ENCODE measurements around the gene CCNYL1.
"Not testable (repeated sequence)": the region's sequence is repeated elsewhere in the genome, so short reads cannot be mapped to it uniquely, and the experiment has no call there.

CCNYL1 gene

DNA sequence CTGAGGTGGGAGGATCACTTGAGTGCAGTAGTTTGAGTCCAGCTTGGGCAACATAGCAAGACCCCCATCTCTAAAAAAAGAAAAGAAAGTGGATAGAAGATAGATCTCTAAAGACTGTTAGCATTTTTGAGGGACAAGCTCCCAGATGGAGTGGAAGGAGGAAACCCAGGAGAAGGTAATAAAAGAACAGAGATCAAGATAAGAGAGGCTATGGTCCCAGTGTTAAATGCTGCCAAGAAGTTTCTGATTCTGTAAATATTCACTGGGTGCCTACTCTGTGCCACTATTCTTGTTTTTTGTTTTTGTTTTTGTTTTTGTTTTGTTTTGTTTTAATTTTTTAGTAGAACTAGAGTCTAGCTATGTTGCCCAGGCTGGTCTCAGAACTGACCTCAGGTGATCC lies 32.1 kb downstream of the CCNYL1 start:
- DNase-seq, result no peak

DNA sequence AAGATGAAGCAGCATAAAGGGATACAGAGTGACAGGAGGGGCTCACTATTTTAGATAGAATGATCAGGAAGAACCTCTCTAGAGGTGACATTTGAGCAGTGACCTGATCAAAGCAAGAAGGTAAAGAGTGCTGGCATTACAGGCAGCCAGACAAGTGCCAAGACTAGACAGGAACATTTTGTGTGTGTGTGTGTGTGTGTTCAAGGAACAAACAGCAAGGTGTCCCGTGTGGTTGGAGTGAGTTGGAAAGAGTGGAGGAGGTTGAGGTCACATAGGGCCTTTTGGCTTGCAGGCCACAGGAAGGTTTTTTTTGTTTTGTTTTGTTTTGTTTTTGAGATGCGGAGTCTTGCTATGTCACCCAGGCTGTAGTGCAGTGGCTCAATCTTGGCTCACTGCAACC lies 32.6 kb downstream of the CCNYL1 start:
- DNase-seq, result no peak

DNA sequence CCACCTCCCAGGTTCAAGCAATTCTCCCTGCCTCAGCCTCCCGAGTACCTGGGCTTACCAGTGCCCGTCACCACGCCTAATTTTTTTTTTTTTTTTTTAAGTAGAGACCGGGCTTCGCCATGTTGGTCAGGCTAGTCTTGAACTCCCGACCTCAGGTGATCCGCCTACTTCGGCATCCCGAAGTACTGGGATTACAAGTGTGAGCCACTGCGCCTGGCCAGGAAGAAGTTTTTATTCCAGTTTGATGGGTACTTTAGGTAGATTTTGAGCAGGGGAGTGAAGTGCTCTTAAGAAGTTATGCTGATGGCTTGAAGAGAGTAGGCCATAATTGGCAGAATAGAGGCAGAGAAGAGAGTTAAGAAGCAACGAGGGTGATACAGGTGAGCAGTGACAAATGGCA lies 33.0 kb downstream of the CCNYL1 start:
- no peak for DNase-seq

DNA sequence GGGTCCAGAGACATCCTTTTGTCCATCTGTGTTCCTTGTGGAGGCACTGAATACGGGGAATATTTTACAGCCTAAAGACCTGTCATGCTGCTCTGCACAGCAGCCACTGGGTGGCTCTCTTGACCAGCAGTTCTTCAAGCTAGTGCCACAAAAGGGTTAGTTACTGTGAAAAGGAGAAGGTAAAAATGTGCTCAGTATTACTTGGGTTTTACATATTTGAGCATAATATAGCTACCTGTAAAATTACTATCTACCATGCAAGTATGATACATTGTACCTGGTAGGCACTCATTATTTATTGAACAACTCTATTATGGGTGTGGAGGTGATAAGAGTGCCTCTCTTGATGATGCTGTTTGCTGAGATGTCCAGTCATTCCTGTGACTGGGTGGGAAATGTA lies 34.7 kb downstream of the CCNYL1 start:
- DNase-seq, result peak; percentile 38

DNA sequence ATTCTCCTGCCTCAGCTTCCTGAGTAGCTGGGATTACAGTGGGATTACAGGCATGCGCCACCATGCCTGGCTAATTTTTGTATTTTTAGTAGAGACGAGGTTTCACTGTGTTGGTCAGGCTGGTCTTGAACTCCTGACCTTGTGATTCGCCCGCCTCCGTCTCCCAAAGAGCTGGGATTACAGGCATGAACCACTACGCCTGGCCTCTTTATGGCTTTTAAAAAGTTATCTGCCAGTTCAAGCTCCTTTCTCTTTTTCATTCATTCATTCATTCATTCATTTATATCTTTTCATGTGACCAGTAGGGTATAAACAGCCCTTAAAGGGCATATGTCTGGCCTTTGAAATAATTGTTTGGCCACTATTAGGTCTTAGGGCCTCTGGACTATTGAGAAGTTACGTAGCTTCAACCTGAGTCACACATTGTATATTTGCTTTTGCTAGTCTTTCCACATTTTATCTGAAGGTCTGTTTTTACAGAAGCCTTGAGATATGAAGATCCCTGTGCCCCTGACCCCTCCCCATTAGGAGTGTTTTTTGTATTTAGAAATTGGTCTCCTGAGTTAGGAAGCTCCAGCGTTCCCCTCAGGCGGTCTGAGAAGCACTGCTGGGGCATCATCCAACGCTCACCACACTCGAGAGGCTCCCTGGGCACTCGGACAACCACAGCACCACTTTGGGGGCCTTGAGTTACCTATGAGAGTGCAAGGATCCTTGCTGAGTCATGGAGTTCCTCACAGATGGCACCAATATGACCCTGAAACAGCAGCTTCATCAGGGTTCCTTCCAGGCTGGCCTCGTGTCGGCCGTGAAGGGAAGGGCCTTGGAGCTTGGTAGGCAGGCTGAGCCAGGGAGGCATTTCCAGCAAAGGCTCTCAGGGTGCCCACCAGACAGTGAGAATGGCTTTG lies 36.5 kb downstream of the CCNYL1 start:
- DNase-seq, result no peak

DNA sequence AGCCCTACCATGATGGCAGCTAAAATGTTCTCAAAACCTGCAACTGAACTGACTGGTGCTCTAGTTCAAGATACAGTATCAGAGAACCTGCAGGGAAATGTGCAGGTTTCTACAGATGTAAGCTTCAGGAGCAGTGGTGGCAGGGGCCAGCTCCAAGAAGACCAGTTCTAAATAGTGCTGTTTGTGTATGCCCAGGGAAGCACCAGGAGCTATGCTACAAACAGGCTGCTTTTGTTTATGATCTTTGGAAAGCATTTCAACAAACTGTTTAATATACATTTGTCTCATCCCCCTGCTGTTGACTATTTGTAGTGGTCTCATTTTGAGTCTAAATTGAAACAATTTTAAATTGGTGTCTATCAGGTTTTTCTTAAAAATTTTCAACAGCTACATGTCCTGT lies 37.6 kb downstream of the CCNYL1 start:
- no peak for DNase-seq

DNA sequence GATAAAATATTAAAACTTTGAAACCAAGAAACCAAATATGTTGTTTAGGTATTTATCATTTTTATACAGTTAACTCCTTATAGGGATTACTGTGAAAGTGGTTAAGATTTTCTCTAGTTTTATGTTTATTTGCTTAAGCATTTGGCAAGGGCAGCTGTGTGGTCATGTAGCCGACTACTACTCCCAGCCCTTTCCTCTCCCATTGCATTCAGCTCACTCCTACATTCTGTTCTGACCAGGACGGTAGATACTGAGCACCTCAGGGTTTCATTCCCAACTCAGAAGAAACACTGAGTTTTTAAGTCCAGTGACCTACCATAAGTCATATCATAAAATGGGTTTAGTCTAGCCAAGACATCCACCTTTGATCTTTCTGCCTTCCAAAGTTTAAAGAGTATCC lies 38.4 kb downstream of the CCNYL1 start:
- no peak for DNase-seq

DNA sequence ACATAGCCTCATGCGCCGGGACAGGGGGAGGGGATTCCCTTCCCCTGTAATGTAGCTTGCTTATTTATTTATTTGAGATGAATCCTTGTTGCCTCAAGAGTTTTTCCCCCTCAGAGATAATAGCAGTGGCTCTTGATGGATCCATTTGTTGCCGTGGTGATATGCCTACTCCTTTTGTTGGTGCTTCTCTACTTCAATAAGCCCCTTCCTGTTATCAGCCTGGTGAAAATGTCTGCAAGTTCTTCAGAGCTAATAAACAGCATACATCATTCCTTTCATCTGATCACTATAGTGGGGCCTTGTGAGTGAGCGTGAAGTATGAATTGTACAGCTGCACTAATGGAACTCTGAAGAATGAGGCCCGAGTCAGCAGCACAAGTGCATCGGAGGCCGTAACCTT lies 38.9 kb downstream of the CCNYL1 start:
- no peak for DNase-seq

DNA sequence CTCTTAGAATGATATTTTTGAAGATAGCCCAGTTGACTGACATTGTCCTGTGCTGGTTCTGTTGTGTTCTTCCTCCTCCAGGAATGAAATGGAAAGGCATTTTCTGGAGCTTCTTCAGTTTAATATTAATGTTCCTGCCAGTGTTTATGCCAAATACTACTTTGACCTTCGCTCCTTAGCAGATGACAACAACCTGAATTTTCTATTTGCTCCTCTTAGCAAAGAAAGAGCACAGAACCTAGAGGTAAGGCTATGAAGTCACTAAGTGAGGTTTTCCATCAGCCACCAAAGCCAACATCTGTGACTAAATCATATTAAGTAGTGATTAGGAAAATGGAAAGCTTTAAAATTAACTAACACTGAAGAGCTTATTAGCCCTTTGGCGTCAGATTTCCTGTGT lies 39.4 kb downstream of the CCNYL1 start:
- DNase-seq, result no peak

DNA sequence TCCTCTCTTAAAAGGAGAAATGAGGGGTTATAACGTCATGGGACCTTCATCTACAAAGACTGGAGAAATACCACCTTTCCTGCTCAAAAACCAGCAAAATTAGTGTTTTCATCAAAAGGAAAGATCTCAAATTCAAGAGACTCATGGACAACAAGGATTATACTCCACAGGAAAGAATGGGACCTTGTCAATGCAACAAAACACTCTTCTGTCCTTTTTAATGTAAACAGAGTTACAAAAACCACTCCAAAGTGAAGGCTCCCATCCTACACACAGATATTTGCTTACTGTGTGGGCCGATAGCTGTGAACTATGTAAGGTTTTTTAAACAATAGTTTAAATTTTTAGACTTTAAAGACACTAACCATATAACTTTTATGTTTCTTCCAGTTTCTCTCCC lies 42.2 kb downstream of the CCNYL1 start:
- not testable (repeated sequence) for DNase-seq

DNA sequence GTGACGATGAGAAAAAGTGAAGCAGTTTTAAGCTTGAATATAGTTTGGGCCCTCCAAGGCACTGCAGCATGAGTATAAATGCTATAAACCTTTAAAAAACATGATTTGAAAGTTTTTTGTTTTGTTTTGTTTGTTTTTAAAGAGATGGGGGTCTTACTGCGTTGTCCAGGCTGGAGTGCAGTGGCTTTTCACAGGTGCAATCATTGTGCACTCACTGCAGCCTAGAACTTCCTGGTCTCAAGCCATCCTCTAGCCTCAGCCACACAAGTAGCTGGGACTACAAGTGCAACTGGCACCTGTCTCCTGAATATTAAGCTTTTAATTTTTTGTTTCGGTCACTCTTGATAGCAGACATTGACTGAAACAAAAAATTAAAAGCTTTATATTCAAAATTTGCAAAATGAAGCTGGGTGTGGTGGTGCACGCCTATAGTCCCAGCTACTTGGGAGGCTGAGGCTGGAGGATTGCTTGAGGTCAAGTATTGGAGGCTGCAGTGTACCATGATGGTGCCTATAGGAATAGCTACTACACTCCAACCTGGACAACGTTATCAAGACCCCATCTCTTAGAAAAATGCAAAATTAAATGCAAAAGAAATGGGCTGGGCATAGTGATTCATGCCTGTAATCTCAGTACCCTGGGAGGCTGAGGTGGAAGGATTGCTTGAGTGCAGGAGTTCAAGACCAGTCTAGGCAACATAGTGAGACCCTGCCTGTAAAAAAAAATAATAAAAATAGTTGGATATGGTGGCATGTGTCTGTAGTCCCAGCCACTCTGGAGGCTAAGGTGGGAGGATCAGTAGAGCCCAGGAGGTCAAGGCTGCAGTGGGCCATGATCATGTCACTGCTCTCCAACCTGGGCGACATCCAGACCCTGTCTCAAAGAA lies 43.3 kb downstream of the CCNYL1 start:
- no peak for DNase-seq

DNA sequence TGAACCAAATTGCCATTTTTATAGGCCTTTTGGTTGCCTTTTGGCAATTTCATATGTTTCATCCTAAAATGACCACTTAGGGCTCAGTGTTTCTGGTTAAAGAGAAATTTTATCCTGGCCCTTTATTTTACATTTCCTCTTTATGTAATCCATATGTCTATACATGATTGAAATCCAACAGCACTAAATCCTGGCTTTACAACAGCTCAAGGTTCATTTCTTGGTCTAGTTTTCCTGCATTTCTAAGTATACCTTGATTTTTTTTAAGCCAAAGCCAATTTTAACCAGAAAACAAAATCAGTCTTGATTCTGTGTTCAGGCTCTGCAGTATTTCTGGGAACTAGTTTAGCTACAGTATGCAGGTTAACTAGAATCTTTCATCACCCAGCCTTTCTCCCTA lies 46.6 kb downstream of the CCNYL1 start:
- DNase-seq, result no peak

DNA sequence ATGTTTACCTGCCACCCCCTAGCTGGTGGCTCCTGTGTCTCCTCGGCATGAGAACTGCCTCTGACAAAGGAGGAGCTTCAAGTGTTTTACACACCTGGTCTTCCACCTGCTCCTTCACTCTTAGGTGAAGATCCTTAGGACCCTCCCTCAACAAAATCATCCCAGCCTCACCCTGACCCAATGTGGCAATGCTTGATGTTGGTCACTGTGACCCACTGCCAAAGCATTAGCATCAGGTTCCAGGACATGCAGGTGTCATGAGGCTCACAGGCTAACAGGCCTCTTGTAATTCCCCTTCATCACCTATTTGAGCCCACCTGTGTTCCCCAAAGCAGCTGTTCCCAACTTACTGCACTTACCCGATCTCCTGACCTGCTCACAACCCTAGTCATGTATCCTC lies 48.5 kb downstream of the CCNYL1 start:
- DNase-seq, result no peak

DNA sequence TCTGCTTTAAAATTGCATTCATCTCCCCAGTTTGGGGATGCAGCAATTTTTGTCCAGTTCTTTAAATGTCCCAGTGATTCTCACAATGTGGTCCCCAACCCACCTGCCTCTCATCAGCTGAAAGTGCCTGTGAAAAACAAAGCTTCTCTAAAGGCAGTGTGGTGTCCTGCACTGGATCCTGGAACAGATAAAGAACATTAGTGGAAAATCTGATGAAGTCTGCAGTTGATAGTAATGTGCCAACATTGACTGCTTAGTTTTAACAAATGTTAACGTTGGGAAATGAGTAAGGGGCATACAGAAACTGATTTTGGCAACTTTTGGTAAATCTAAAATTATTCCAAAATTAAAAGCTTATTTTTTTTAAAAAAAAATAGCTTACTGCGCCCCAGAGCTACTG lies 49.0 kb downstream of the CCNYL1 start:
- DNase-seq, result no peak

DNA sequence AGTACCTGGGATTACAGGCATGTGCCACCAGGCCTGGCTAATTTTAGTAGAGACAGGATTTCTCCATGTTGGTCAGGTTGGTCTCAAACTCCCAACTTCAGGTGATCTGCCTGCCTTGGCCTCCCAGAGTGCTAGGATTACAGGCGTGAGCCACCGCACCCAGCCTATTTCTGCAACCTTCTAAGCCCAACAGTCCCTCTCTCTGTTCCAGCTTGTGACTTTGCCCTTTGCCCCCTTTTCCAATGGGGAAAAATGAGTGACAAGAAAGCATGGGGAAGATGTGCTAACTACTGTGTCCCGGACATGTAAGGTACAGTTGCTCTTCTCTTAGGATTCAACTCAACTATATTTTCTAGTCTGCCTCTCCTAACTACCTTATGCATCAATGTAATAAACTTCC lies 50.0 kb downstream of the CCNYL1 start:
- not testable (repeated sequence) for DNase-seq

DNA sequence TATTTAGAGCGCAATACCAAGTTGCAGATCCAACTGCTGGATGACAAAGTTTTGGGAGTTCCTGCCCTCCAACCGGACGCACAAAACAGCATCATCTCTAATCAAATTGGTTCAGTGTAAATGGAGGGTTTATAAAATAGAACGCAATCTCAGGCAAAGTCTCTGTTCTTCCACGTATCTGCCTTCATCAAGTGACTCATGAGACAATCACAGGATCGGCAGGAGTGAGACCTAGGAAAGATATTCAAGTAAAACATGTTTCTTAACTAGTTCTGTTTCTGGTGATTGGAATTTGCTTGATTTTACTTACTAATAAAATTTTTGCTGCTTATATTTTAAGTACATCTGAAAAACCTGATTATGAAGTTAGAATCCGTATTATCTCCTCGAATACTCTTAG lies 50.7 kb downstream of the CCNYL1 start:
- no peak for DNase-seq

DNA sequence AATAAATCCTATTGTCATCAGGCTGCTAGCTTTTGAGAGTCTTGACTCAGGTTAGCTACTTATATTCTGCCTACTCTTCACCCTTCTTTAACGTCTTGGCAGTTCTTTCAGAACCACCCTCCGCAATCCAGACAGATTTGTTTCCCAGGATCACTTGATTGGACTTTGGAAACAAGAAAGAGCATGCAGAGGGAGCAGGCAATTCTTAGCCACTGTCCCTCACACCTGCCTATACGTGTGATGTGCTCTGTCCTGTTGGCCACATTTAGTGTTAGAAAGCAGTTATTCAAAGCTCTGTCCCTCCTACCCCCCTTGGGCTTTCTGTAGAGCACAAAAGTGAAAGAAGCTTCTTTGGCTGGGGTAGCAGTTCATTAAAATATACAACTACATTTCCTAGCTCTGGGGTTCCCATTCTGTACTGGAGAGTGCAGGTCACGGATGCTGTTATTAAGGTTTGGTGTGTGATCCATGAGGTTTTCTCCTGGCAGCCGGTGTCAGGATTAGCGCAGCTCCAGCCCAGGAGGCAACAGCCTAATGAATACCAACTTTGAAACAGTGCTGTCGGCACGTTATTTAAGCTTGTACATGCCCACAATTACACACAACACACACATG lies 52.0 kb downstream of the CCNYL1 start:
- no peak for DNase-seq

DNA sequence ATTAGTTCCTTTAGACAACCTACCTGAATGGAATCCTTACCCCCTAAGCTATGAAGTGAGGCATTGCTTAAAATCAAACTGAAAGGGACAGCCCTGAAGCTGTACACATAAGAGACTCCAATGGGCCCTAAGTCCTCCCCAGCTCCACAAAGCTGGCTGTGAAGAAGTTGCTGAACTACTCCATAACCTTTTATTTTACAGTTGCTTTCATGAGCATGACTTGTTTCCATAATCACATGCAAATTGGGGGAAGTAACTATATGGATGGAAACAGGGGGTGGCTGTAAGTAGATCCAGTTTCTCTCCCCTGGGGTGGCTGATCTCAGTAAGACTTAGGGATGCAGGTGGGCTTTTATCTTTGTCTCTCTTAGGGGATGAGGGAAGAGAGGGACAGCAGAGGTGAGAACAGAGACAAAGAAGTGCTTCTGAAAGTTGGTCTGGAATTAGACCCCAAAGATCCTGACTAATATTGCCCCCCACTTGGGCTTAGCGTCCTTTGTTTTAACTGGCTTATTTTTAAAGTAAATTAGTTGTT lies 52.7 kb downstream of the CCNYL1 start:
- DNase-seq, result no peak

DNA sequence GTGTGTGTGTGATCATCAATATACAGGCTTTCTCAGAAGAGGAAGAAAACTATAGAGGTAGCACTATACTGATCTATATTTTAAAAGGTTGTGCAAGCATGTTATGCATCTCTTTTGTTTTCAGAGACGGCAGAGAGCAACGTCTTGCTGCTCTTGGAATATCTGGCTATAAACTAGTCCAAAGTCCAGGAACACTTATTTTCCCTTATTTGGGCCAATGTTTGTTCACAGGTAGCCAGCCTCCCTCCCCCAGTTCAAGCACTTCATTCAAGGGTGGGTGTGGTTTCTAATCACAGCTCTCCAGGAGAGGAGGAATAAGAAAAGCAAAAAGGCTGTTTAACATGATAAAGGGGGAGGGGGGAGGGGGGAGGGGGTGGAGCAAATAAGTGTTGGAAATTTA lies 54.1 kb downstream of the CCNYL1 start:
- no peak for DNase-seq

DNA sequence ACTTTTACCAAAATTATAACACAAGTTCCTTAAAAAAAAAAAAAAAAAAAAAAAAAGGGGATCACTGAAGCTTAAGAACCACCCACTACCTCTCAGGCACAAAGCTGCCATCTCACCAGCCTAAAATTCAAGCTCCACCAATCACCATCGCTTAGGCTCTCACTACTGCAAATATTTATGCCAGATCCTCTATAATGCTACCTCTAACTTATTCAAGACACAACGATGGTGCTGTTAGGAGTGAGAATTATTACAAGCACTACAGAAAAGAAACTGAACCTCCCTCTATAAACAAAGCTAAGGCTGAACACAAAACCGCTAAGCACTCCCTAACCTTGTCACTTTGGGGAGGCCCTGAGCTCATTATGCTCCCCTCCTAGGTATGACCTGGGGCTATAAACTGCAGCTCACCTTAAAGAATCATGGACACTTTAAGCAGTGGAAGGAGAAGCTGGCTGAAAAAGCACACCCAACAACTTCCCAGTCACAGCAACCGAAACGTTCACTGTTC lies 54.7 kb downstream of the CCNYL1 start:
- no peak for DNase-seq

DNA sequence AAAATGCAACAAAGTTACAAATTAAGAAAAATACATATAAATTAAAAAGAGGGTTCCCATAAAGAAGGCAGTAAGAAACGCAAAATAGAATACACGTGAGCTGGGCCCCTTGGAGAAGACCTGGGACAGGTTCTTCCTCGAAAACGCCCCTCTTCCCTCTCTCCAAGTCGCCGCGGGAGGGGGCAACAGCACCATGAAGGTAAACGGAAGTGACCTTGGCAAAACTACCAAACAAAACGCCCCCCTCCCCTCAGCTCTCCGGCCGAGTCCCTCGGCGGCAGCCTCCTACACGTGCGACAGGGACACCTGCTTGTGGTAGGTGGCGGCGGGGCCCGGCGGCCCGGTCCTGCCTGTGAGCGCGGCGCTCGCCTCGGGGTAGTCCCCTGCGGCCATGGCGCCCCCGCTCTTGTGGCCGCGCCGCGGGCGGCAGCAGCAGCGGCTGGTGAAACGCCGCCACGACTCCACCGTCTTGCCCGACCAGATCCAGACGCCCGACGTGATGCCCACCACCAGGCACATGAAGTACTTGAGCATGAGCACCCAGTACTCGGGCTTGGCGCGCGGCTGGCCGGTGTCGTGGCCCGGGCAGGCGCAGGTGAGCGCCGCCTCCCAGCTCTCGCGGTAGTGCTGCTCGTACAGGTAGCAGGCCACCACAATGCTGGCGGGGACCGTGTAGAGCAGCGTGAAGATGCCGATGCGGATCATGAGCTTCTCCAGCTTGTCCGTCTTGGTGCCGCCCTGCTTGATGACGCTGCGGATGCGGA lies 55.4 kb downstream of the CCNYL1 start:
- DNase-seq, result no peak

DNA sequence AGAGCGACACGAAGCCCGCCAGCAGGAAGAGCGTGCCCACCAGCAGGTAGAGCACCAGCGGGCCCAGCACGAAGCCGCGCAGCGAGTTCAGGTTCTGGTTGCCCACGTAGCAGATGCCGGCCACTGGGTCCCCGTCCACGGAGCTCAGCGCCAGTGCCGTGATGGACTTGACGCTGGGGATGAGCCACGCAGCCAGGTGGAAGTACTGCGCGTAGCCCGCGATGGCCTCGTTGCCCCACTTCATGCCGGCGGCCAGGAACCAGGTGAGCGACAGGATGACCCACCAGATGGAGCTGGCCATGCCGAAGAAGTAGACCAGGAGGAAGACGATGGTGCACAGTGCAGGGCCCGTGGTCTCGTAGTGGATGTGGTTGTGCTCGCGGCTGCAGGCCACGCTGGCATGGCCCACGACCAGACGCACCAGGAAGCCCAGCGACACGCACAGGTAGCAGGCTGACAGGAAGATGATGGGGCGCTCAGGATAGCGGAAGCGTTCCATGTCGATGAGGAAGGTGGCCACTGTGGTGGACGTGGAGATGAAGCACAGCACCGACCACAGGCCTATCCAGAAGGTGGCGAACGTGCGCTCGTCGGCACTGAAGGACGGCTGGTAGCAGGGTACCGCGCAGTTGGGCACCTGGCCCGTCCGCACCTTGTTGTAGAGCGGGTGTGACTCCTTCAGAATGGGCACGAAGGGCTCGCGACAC lies 56.2 kb downstream of the CCNYL1 start:
- no peak for DNase-seq

All from activated CD8-positive, alpha-beta memory T cell treated with anti-CD3 and anti-CD28 coated beads, Interleukin-2, amount 50 U/mL, for 4 hours (primary cell).